Heart left ventricle (tissue), 13 donors: ENCODE data around the gene MSANTD4.

Experiments
- POLR2A ChIP-seq, 2 donors: fragments of 450-650 bp; IDR thresholded peaks; one replicate each; pipeline ENCODE4 v1.6.1; 2017; ENCODE audit warnings: antibody characterized with exemption in 2 of 2, mild to moderate bottlenecking in 2 of 2, moderate library complexity in 2 of 2
- TF ChIP-seq, protein P1 (sequence below), 12 donors: fragments of 200-600 bp; sonication (generic) in 4 of 12; IDR thresholded peaks; one replicate each; pipeline versions ENCODE4 v1.5.0 to v1.8.0; 2018 to 2022; ENCODE audit warnings: antibody characterized with exemption in 12 of 12, mild to moderate bottlenecking in 5 of 12
- donor health status: ischemic (EF 13 %, LVEDD 7.1; RV severe dilation, severe dysfunction).
- donor health status: DM: no; HTN: yes; CAD: no.
- donor health status: DM: no; HTN: no; CAD: no.
- donor health status: ischemic (EF 25% LVEDD 6.9; RV normal size, moderate dysfunction).
- donor health status: ischemic (EF 25% LVEDD 5.7; RV mildly dilated, moderate dysfunction).
- donor health status: ischemic (EF 35%, LVEDD 5.7; RV mildly dilated, moderate dysfunction).
- donor health status: nonischemic (EF 11% LVEDD 7.7; RV severe dilation, severe dysfunction).
- donor health status: DM: yes; HTN: yes; CAD: no.
- donor health status: PGD.
- donor health status: ischemic (EF 29% LVEDD 5.4; RV normal size, mild dysfunction).
- donor health status: nonischemic (EF 23%, LVEDD 6.1; RV moderate dilation, normal function).

DNA sequence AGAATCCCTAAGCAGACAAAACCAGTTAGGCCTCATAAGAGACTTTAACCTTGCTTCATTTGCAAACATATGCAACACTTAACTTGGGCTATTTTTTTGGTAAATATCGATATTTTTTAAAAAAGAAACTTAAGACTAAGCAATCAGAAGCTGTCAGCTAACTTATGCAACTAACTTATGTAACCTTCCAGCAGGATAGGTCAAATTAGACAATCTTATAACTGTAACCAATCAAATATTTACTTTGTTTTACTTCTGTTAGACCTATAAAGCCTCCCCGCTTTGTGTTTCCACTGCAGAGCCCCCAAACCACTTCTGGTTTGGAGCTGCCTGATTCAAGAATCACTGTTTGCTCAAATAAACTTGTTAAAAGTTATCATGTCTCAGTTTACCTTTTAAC is 8.0 kb downstream of the MSANTD4 start:
- TF ChIP-seq, protein P1, sequence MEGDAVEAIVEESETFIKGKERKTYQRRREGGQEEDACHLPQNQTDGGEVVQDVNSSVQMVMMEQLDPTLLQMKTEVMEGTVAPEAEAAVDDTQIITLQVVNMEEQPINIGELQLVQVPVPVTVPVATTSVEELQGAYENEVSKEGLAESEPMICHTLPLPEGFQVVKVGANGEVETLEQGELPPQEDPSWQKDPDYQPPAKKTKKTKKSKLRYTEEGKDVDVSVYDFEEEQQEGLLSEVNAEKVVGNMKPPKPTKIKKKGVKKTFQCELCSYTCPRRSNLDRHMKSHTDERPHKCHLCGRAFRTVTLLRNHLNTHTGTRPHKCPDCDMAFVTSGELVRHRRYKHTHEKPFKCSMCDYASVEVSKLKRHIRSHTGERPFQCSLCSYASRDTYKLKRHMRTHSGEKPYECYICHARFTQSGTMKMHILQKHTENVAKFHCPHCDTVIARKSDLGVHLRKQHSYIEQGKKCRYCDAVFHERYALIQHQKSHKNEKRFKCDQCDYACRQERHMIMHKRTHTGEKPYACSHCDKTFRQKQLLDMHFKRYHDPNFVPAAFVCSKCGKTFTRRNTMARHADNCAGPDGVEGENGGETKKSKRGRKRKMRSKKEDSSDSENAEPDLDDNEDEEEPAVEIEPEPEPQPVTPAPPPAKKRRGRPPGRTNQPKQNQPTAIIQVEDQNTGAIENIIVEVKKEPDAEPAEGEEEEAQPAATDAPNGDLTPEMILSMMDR (IDR thresholded peaks at IDR 0.05), result no peak
- TF ChIP-seq POLR2A (IDR thresholded peaks at IDR 0.05), result no peak
